ENCODE measurements around the gene KLHL21.

KLHL21 gene

DNA sequence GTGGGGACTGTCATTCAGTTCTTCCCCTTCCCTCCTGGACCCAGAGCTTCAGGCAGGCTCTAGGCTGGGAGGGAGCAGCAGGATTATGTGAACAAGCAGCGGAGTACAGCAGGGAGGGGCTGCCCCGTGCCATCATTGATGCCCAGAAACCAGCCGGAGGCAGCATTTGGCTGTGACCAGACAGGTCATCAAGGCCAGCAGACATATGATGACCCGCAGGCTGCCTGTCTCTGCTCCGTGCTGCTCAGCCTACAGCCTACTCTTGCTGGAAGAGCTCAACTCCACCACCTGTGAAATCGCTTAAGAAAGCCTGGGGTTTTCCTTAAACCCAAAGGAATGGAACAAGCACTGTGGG lies 4.9 kb downstream of the KLHL21 start:
- no peak for TF ChIP-seq CTCF (conservative IDR thresholded peaks at IDR 0.05; ENCODE audit: control insufficient read depth, insufficient read depth, low read depth, low read length)
- DNase-seq (ENCODE audit: low read depth), result no peak
- H3K4me3 ChIP-seq (ENCODE audit: control insufficient read depth, low read depth, low read length), result no peak overlapping the region

GRCh38 chr1:6596886-6597776 lies 5.5 kb downstream of the KLHL21 start:
- DNase-seq (ENCODE audit: low read depth), result no peak
- TF ChIP-seq CTCF (conservative IDR thresholded peaks at IDR 0.05; ENCODE audit: control insufficient read depth, insufficient read depth, low read depth, low read length), result no peak
- no peak overlapping the region for H3K4me3 ChIP-seq (ENCODE audit: control insufficient read depth, low read depth, low read length)

DNA sequence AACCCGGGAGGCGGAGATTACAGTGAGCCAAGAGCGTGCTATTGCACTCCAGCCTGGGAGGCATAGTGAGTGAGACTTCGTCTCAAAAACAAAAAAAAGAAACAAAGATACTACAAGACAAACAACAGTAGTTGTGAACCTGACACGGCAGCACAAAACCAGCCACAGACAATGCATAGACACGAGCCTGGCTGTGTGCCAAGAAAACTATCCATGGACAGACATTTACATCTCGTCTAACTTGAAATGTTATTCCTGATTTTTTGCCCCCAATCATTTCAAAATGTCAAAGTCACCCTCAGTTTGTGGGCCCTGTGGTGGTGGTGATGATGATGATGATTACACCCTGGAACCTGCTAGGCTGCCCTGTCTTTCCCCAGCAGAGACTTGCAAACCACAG lies 6.3 kb downstream of the KLHL21 start:
- TF ChIP-seq CTCF (conservative IDR thresholded peaks at IDR 0.05; ENCODE audit: control insufficient read depth, insufficient read depth, low read depth, low read length), result no peak
- no peak overlapping the region for H3K4me3 ChIP-seq (ENCODE audit: control insufficient read depth, low read depth, low read length)
- DNase-seq (ENCODE audit: low read depth), result no peak

DNA sequence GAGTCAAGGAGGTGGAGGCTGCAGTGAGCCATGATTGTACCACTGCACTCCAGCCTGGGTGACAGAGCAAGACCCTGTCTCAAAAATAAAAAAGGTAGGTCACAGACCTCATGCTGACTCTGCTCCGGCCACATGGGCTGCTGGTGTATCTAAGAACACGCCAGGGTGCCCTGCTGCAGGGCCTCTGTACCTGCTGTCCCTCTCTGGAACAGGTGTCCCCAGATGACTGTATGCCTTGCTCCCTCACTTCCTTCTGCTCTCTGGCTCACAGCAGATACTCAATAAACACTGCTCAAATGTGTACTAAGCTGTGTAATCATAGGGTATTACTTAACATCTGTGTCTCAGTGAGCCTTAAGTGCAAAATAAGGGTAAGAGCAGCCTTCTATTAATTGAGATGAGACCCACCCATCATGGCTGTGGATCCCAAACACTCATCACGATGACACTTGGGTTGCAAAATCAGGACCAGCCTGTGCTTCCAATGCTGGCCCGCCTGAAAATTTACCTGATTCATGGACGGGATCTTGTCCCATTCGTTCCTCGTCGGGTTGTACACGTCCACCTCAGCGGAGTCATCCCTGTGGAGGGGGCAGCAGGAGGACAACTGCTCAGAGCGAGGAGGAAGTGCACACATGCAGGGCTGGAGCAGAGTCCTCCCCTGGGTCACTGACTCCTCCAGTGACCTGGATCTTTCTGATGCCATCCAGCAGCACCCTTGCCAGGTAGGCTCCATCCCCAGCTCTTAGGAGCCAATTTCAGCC lies 7.5 kb downstream of the KLHL21 start:
- no peak overlapping the region for H3K4me3 ChIP-seq (ENCODE audit: control insufficient read depth, low read depth, low read length)
- no peak for DNase-seq (ENCODE audit: low read depth)
- TF ChIP-seq CTCF (conservative IDR thresholded peaks at IDR 0.05; ENCODE audit: control insufficient read depth, insufficient read depth, low read depth, low read length), result no peak

DNA sequence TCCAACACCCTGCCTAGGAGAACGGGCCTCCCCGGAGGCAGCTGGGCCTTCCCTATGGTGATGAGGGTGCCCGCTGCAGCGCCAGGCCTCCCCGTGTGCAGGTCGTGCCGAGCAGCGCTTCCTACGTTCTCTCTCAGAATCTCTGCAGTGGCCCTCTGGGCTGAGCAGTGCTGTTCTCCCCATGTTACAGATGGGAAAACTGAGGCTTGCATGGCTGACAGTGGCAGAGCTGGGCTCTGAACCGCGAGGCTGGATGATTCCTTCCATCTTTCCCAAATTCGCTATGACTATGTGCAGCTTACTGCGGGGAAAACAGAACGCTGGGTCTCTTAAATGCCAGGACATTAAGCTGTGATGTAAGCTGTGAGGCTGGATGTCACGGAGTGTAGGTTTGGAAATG lies 8.9 kb downstream of the KLHL21 start:
- DNase-seq (ENCODE audit: low read depth), result no peak
- no peak overlapping the region for H3K4me3 ChIP-seq (ENCODE audit: control insufficient read depth, low read depth, low read length)
- no peak for TF ChIP-seq CTCF (conservative IDR thresholded peaks at IDR 0.05; ENCODE audit: control insufficient read depth, insufficient read depth, low read depth, low read length)

GRCh38 chr1:6592865-6593593 lies 9.6 kb downstream of the KLHL21 start:
- DNase-seq (ENCODE audit: low read depth), result no peak
- no peak overlapping the region for H3K4me3 ChIP-seq (ENCODE audit: control insufficient read depth, low read depth, low read length)
- no peak for TF ChIP-seq CTCF (conservative IDR thresholded peaks at IDR 0.05; ENCODE audit: control insufficient read depth, insufficient read depth, low read depth, low read length)

Data from fibroblast of mammary gland (primary cell).